NCI-H460 (cell line): ENCODE measurements around the gene FMO5. TPM values are rescaled to one million over a fixed set of nuclear protein-coding genes. Genes with fewer than 3 reads are reported as not detected.
"Not testable (repeated sequence)": the region's sequence is repeated elsewhere in the genome, so short reads cannot be mapped to it uniquely, and the experiment has no call there.

Experiments
- DNase-seq: peaks from one replicate; pipeline ENCODE4 v3.0.0-alpha.2; 2016; ENCODE audit warnings: low read depth; ENCODE audit errors: extremely low read depth
- total RNA-seq: library from RNA; depleted of rRNA; stranded (reverse); fragments of >200 nt; shearing (Covaris generic); gene quantifications from 2 replicates; pipeline ENCODE4 v1.2.3, GENCODE V29; 2014; rRNA removed

The FMO5 gene
- total RNA-seq, 1 experiment from 2014 or later: 0.07 TPM

- DNase-seq: not testable (repeated sequence)
Observed at GRCh38 chr1:147157116-147157515, 68.0 kb downstream of the FMO5 start.

DNA sequence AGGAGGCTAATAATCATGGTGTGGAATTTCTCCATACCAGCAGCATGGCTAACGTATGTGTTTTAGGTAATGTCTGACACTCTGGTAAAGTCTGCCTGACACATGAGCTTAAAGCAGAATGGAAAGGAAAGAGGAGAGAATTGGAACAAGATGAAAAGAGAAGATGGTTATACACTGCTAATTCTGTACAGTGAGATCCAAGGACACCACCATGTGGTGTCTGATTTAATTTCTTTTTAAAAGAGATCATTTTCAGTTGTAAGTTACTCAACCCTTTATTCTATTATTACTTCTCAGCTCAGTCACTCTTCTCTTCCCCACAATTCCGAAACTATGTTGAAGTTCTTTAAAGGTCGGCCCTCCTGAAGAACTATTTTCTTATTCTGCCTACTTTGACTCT is 68.5 kb downstream of the FMO5 start:
- no peak for DNase-seq

GRCh38 chr1:147152772-147153171 is 72.4 kb downstream of the FMO5 start:
- DNase-seq: no peak

DNA sequence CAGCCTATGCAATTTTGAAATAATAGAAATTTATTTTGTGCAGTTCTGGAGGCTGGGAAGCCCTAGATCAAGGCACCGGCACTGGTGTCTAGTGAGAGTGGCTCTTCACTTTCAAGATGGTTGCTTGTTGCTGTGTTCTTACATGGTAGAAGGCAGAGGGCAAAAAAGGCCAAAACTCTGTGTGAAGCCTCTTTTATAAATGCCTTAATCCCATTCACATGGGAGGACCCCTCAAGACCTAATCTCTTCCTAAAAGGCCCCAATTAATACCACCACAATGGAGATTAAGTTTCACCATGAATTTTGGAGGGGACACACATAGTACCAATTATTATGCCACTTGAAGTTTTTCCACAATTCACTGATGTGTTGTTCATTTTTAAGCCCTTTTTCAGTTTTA is 73.9 kb downstream of the FMO5 start:
- DNase-seq: no peak

DNA sequence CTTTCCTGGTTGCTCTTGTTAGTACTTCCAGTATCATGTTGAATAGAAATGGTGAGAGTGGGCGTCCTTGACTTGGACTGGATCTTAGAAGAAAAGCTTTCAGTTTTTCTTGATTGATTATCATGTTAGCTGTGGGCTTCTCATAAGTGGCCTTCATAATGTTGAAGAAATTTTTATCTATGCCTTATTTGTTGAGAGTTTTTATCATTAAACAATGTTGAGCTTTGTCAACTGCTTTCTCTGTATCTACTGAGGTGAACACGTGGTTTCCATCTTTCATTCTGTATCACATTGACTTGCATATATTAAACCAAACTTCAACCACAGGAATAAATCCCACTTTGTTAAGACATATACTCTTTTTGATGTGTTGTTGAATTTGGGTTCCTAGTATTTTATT is 82.3 kb downstream of the FMO5 start:
- no peak for DNase-seq

Other genes with a start within 250 kb of the FMO5 start
- 43.3 and 51.6 TPM in 2 replicates for gene PRKAB2, start 52.9 kb downstream of the FMO5 start, total RNA-seq
- gene CHD1L, start 17.3 kb upstream of the FMO5 start, total RNA-seq: 74.1 and 83.3 TPM in 2 replicates